Fibroblast of pulmonary artery (primary cell): Measurements from ENCODE around the gene MAGI1.
A peak's percentile ranks its signal among the peaks of the same experiment; 100 is the strongest.

Source experiments
- DNase-seq: peaks from one replicate; pipeline ENCODE4 v3.0.0-alpha.2; 2010; ENCODE audit warnings: low read depth
- H3K4me3 ChIP-seq: replicated peaks from 2 replicates; pipeline ENCODE4 v1.5.1; 2011; ENCODE audit warnings: low read depth, mild to moderate bottlenecking, control low read depth, low read length, moderate library complexity
- CTCF ChIP-seq: IDR thresholded peaks from 2 replicates; pipeline ENCODE4 v1.5.1; 2011; ENCODE audit warnings: mild to moderate bottlenecking, control low read depth, low read length, inconsistent platforms; ENCODE audit errors: missing control alignments

MAGI1 gene

GRCh38 chr3:65342084-65342683 is 696.5 kb downstream of the MAGI1 start:
- no peak overlapping the region for H3K4me3 ChIP-seq
- peak; percentile 85 for TF ChIP-seq CTCF
- DNase-seq = peak; percentile 60

GRCh38 chr3:65339192-65339740 is 699.5 kb downstream of the MAGI1 start:
- no peak overlapping the region for H3K4me3 ChIP-seq
- no peak for DNase-seq
- TF ChIP-seq CTCF = no peak

DNA sequence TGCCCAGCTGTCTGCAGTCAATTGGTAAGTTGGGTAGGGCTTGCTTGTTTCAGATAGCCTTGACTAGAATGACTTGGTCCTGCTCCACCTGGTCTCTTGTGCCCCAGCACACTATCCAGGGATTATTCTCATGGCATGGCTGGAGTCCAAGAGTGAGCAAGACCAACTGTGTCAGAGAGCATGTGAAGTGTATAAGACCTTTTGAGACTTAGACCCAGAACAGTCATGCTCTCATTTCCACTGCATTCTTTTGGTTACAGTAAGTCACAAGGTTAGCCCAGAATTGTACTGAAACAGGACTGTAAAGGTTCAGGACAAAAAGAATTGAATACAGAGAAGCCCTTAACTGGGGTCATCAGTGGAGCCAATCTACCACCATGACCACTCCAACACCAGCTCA is 700.1 kb downstream of the MAGI1 start:
- DNase-seq = no peak
- H3K4me3 ChIP-seq = no peak overlapping the region
- TF ChIP-seq CTCF = no peak

DNA sequence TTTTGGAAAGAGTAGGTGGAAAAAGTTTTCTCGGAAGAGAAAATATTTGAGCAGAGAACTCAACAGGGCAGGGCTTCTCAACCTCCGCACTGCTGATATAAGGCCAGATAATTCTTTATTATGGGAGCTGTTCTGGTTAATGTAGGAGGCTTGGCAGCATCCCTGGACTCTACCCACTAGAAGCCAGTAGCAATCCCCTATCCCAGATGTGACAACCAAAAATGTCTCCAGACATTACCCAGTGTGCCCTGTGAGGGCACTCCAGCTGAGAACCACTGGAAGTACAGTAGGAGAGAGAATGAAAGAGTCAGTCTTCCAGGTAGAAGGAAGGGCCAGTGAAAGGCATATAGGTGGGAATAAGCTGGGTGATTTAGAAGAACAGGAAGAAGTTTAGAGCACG is 703.1 kb downstream of the MAGI1 start:
- no peak for TF ChIP-seq CTCF
- no peak for DNase-seq

GRCh38 chr3:65334045-65334665 is 704.6 kb downstream of the MAGI1 start:
- H3K4me3 ChIP-seq = no peak overlapping the region
- DNase-seq = no peak
- TF ChIP-seq CTCF = peak; percentile 2

More for the DNA sequence above, 703.1 kb downstream of the MAGI1 start:
- no peak overlapping the region for H3K4me3 ChIP-seq

DNA sequence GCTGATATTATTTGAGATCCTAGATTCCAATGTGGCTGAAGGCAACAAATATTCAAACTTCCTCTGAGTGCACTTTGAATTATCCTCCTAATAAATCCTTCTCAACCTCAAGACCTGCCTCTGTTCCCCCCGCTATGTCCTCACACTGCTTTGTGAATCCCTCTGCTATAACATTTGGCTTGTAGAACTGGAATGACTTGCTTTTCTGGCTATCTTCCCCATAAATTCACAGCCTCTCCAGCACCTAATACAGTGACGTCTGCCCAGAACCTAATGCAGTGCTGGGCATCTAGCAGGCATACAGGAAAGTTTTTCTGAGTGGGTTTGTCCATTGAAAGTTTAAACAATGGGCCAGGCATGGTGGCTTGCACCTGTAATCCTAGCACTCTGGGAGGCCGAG is 707.0 kb downstream of the MAGI1 start:
- no peak for TF ChIP-seq CTCF
- no peak for DNase-seq

More for the DNA sequence above, 707.0 kb downstream of the MAGI1 start:
- no peak overlapping the region for H3K4me3 ChIP-seq
